ENCODE results near the gene CYP26B1. TPM values are rescaled to one million over a fixed set of nuclear protein-coding genes. Genes with fewer than 3 reads are reported as not detected.

CYP26B1 gene
- total RNA-seq, 1 experiment from 2014 or later: 0.20 TPM

GRCh38 chr2:72193723-72194122 lies 46.1 kb upstream of the CYP26B1 start:
- Histone ChIP-seq H3K9ac (ENCODE audit: extremely low read depth, insufficient read length, low read length) (no peak overlapping the region), H3K79me1 (ENCODE audit: insufficient read depth, low read depth, low read length, poor library complexity, severe bottlenecking) (no peaks in the 10 kb centered on the region), H4K91ac (ENCODE audit: insufficient read length, low read depth, low read length) (no peak overlapping the region), H3T11ph (ENCODE audit: low read length) (no peak overlapping the region), H3K18ac (ENCODE audit: insufficient read length, low read depth, low read length) (no peak overlapping the region), H3K23me2 (ENCODE audit: insufficient read length, low read depth, low read length, poor library complexity, severe bottlenecking) (no peaks in the 10 kb centered on the region), H3K79me2 (ENCODE audit: insufficient read depth, low read length) (no peaks in the 10 kb centered on the region), H3K4ac (ENCODE audit: low read depth, low read length) (no peak overlapping the region), H3K14ac (ENCODE audit: insufficient read depth, low read length) (no peak overlapping the region), H4K5ac (ENCODE audit: insufficient read length, low read depth, low read length) (no peak overlapping the region), H4K20me1 (ENCODE audit: control insufficient read depth, insufficient read depth, insufficient read length) (no peaks in the 10 kb centered on the region), H3K56ac (ENCODE audit: insufficient read length, low read depth, low read length) (no peak overlapping the region), H3K4me2 (ENCODE audit: insufficient read depth, insufficient read length, low read length) (no peak overlapping the region), H3K23ac (ENCODE audit: insufficient read length, low read depth, low read length) (no peak overlapping the region), H2AFZ (ENCODE audit: low read length) (no peak overlapping the region), H3K27ac (ENCODE audit: insufficient read length, low read depth, low read length) (no peak overlapping the region), H2BK15ac (ENCODE audit: low read depth, low read length) (no peak overlapping the region), H2AK5ac (ENCODE audit: insufficient read length, low read length) (no peak overlapping the region), H2BK12ac (ENCODE audit: insufficient read length, low read depth, low read length) (no peak overlapping the region), H2BK20ac (ENCODE audit: low read depth, low read length, poor library complexity, severe bottlenecking) (no peak overlapping the region), H4K8ac (replicated peaks; ENCODE audit: insufficient read length, low read depth, low read length) (no peak overlapping the region), H3K9me3 (ENCODE audit: control insufficient read depth, low read depth, low read length) (no peaks in the 10 kb centered on the region), H3K27me3 (ENCODE audit: insufficient read depth, low read length) (no peaks in the 10 kb centered on the region), H3K4me1 (ENCODE audit: insufficient read depth, low read length) (no peaks in the 10 kb centered on the region), H2BK120ac (ENCODE audit: low read depth, low read length, poor library complexity, severe bottlenecking) (no peak overlapping the region), H2BK5ac (ENCODE audit: insufficient read length, low read length) (no peak overlapping the region)
- no peak for DNase-seq
- Mint-ChIP-seq H3K4me3 (no peak overlapping the region), H3K9me3 (no peaks in the 10 kb centered on the region), H3K27me3 (ENCODE audit: low read depth) (no peaks in the 10 kb centered on the region), H3K4me1 (no peaks in the 10 kb centered on the region), H3K27ac (no peak overlapping the region), H3K36me3 (ENCODE audit: insufficient read depth in 1 of 3, low read depth in 3 of 3) (no peaks in the 10 kb centered on the region)
- TF ChIP-seq CTCF (conservative IDR thresholded peaks at IDR 0.05): no peak
